RWPE2 (cell line): ENCODE data around the gene AGPAT1.

Source experiments
- ATAC-seq: fragments of 200-7000 bp; cut with Tn5 transposase; 3 replicates; pipeline ENCODE4 v1.9.1; 2021; ENCODE audit warnings: low read depth
- DNase-seq: peaks from one replicate; pipeline ENCODE4 v3.0.0-alpha.2; 2020; ENCODE audit warnings: low spot score
- H3K27ac ChIP-seq: fragments of 450-650 bp; 2 replicates; pipeline ENCODE4 v1.5.1; 2017; ENCODE audit warnings: mild to moderate bottlenecking; ENCODE audit not compliant: poor library complexity, severe bottlenecking
- H3K27me3 ChIP-seq: fragments of 250-450 bp; sonication (Bioruptor Pico); 2 replicates; pipeline ENCODE4 v1.5.1; 2021; ENCODE audit warnings: mild to moderate bottlenecking, moderate library complexity; ENCODE audit not compliant: insufficient read depth, poor library complexity, severe bottlenecking
- H3K36me3 ChIP-seq: fragments of 250-450 bp; sonication (Bioruptor Pico); 2 replicates; pipeline ENCODE4 v1.5.1; 2020; ENCODE audit warnings: low read depth, mild to moderate bottlenecking, moderate library complexity
- H3K4me1 ChIP-seq: fragments of 250-450 bp; sonication (Bioruptor Pico); 2 replicates; pipeline ENCODE4 v1.5.1; 2021; ENCODE audit warnings: mild to moderate bottlenecking, moderate library complexity; ENCODE audit not compliant: insufficient read depth, poor library complexity, severe bottlenecking
- H3K4me3 ChIP-seq: fragments of 250-450 bp; sonication (Bioruptor Pico); 2 replicates; pipeline ENCODE4 v1.5.1; 2021; ENCODE audit warnings: mild to moderate bottlenecking, moderate library complexity; ENCODE audit not compliant: severe bottlenecking
- H3K9me3 ChIP-seq: fragments of 250-450 bp; sonication (Bioruptor Pico); 2 replicates; pipeline ENCODE4 v1.5.1; 2021; ENCODE audit warnings: mild to moderate bottlenecking, moderate library complexity; ENCODE audit not compliant: severe bottlenecking
- TF ChIP-seq, protein P1 (sequence below): fragments of 450-650 bp; IDR thresholded peaks from one replicate; pipeline ENCODE4 v1.5.1; 2017; ENCODE audit warnings: mild to moderate bottlenecking, moderate library complexity; ENCODE audit not compliant: poor library complexity, severe bottlenecking

The AGPAT1 gene

DNA sequence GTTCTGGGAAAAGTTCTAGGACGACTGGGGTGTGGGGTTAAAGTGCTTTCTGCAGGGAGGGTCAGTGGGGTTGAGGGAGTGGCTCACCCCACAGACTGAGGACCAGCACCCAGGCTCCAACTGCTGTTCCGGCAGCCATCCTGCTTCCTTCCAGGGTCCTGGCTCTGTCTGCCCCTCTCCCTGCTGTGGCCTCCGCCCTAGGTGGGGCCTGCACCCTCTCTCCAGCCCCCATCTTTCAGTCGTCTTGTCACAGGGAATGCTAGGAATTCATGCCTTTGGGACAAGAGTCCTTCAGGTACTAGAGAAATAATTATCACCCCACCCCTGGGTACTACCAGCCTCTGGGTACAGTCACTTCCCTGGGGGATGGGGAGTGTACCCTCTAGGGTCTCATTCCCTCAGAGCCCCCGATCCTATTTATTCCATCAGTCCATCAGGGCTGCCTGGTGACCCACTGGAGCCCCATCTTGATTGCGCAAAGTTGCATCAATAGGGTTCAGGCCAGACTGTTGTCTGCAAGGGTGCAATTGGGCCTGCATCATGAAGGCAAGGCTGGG is 8.3 kb upstream of the AGPAT1 start, which contains the start of gene AGER:
Gene AGER, minus strand, starts transcription at position 170 of the 557 bp plus-strand sequence. Its CDS starts 31 bp downstream, at position 139.
- peaks cover 4% of the 10 kb centered on the region for H3K4me1 ChIP-seq
- TF ChIP-seq, protein P1, sequence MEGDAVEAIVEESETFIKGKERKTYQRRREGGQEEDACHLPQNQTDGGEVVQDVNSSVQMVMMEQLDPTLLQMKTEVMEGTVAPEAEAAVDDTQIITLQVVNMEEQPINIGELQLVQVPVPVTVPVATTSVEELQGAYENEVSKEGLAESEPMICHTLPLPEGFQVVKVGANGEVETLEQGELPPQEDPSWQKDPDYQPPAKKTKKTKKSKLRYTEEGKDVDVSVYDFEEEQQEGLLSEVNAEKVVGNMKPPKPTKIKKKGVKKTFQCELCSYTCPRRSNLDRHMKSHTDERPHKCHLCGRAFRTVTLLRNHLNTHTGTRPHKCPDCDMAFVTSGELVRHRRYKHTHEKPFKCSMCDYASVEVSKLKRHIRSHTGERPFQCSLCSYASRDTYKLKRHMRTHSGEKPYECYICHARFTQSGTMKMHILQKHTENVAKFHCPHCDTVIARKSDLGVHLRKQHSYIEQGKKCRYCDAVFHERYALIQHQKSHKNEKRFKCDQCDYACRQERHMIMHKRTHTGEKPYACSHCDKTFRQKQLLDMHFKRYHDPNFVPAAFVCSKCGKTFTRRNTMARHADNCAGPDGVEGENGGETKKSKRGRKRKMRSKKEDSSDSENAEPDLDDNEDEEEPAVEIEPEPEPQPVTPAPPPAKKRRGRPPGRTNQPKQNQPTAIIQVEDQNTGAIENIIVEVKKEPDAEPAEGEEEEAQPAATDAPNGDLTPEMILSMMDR: no peak
- DNase-seq (no peak), ATAC-seq (no peak)
- H3K27ac ChIP-seq: no peak within 1 kb of the TSS
- H3K36me3 ChIP-seq: peaks cover 43% of the 10 kb centered on the region
- H3K9me3 ChIP-seq: no peaks in the 10 kb centered on the region
- H3K4me3 ChIP-seq: no peak within 1 kb of the TSS
- H3K27me3 ChIP-seq: no peaks in the 10 kb centered on the region

DNA sequence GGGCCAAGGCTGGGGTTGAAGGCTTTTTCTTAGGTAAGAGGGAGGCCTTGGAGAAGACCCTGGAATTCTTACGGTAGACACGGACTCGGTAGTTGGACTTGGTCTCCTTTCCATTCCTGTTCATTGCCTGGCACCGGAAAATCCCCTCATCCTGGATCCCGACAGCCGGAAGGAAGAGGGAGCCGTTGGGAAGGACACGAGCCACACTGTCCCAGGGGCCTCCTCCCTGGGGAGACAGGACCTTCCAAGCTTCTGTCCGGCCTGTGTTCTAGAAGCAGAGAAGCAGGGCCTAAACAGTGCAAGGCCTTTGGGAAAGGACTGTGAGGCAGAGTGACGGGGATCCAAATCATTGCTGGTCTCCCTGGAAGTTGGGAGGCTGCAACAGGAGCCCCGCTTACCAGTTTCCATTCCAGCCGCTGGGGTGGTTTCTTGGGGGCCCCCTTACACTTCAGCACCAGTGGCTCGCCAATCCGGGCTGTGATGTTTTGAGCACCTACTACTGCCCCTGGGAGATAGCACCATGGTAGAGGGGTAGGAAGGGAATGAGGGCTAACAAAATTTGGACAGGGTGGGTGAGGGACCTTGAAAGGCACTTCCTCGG is 7.7 kb upstream of the AGPAT1 start:
- no peak overlapping the region for H3K27ac ChIP-seq
- H3K9me3 ChIP-seq: no peaks in the 10 kb centered on the region
- ATAC-seq: no peak
- H3K27me3 ChIP-seq: no peaks in the 10 kb centered on the region
- H3K36me3 ChIP-seq: peaks cover 43% of the 10 kb centered on the region
- DNase-seq: no peak
- H3K4me1 ChIP-seq: peaks cover 2% of the 10 kb centered on the region
- H3K4me3 ChIP-seq: no peak overlapping the region
- TF ChIP-seq, protein P1: no peak

DNA sequence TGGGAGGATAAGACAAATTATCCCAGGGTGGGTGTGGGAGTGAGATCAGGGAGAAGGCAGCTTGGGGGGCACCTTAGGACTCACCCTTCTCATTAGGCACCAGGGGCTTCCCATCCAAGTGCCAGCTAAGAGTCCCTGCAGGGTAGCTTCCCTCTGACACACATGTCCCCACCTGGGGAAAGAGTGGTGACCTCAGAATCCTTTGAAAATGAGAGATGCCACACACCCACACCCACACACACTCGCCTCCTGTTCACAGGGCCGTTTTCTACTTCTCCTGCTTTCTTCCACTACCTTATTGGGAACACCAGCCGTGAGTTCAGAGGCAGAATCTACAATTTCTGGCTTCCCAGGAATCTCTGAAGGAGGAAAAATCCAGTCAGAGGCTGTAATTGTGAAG is 7.1 kb upstream of the AGPAT1 start:
- peaks cover 40% of the 10 kb centered on the region for H3K36me3 ChIP-seq
- ATAC-seq: no peak
- no peak overlapping the region for H3K4me3 ChIP-seq
- TF ChIP-seq, protein P1: no peak
- no peak for DNase-seq
- H3K27ac ChIP-seq: no peak overlapping the region
- H3K27me3 ChIP-seq: no peaks in the 10 kb centered on the region
- H3K4me1 ChIP-seq: no peaks in the 10 kb centered on the region
- H3K9me3 ChIP-seq: no peaks in the 10 kb centered on the region

DNA sequence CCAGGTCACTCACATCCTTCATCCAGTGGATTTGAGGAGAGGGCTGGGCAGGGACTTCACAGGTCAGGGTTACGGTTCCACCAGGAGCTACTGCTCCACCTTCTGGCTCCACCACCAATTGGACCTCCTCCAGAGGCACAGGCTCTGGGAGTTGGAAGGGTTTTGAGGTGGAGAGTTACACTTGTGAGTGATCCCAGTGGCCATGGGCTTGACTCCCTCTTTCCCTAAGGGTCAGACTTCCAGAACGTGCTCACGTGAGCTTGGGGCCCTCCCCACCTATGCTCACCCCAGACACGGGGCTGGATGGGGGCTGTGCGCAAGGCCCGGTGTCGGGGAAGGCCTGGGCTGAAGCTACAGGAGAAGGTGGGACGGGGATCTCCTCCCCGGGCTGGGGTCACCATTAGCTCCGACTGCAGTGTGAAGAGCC is 6.7 kb upstream of the AGPAT1 start:
- DNase-seq (no peak), ATAC-seq (no peak)
- TF ChIP-seq, protein P1: no peak
- Histone ChIP-seq H3K4me1 (no peaks in the 10 kb centered on the region), H3K36me3 (peaks cover 36% of the 10 kb centered on the region), H3K4me3 (no peak overlapping the region), H3K9me3 (no peaks in the 10 kb centered on the region), H3K27me3 (no peaks in the 10 kb centered on the region), H3K27ac (no peak overlapping the region)

DNA sequence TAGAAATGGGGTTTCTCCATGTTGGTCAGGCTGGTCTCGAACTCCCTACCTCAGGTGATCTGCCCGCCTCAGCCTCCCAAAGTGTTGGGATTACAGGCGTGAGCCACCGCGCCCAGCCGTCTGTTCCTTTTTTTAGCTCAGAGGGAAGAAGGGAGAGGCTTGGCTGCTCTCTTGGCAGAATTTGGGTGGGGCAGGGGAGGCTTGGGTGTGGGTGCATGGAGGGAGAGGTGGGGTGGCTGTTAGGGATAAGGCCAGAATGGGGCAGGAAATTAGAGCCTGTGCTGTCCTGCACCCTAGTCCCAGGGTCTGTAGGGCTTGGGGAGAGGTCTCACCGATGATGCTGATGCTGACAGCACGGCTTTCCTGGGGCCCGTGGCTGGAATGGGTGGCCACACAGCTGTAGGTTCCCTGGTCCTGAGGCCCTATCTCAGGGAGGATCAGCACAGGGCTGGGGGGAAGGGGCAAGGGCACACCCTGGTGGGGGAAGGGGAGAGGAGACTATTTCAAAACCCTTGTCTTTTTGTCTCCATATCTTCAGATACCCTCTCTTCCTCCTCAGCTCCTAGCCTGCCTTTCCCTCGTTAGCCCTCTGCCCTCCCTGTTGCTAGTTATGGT is 6.1 kb upstream of the AGPAT1 start:
- DNase-seq (no peak), ATAC-seq (no peak)
- peaks cover 30% of the 10 kb centered on the region for H3K36me3 ChIP-seq
- H3K4me3 ChIP-seq: no peak overlapping the region
- no peaks in the 10 kb centered on the region for H3K27me3 ChIP-seq
- H3K27ac ChIP-seq: no peak overlapping the region
- no peaks in the 10 kb centered on the region for H3K9me3 ChIP-seq
- TF ChIP-seq, protein P1: no peak
- H3K4me1 ChIP-seq: no peaks in the 10 kb centered on the region
